GM12864 (cell line): ENCODE measurements around the gene C1orf159.

Source experiments
- DNase-seq: peaks from one replicate; pipeline ENCODE4 v3.0.0-alpha.2; 2011; ENCODE audit warnings: low read depth
- H3K4me3 ChIP-seq: 2 replicates; pipeline ENCODE4 v1.5.1; 2011; ENCODE audit warnings: mild to moderate bottlenecking, low read depth, low read length, control low read depth
- CTCF ChIP-seq: IDR thresholded peaks from 2 replicates; pipeline ENCODE4 v1.5.1; 2011; ENCODE audit warnings: low read depth, mild to moderate bottlenecking, moderate library complexity, low read length, control low read depth, inconsistent platforms; ENCODE audit errors: missing control alignments

The C1orf159 gene

GRCh38 chr1:1115786-1116700 lies at the start of gene C1orf159:
C1orf159 (minus strand) TSS chr1:1116089; CDS start chr1:1091543, 24,546 bp downstream.
- H3K4me3 ChIP-seq, result peak within 1 kb of the TSS; percentile 68
- TF ChIP-seq CTCF, result no peak
- DNase-seq, result peak; percentile 88

- no peak overlapping the region for H3K4me3 ChIP-seq
- DNase-seq, result no peak
- no peak for TF ChIP-seq CTCF
Observed at GRCh38 chr1:1165485-1165884, 49.6 kb upstream of the C1orf159 start.

GRCh38 chr1:1164701-1165451 lies 49.0 kb upstream of the C1orf159 start:
- no peak overlapping the region for H3K4me3 ChIP-seq
- DNase-seq, result no peak
- TF ChIP-seq CTCF, result no peak

- no peak overlapping the region for H3K4me3 ChIP-seq
- TF ChIP-seq CTCF, result no peak
- DNase-seq, result no peak
Observed at GRCh38 chr1:1164361-1164700, 48.4 kb upstream of the C1orf159 start.

GRCh38 chr1:1163538-1164070 lies 47.7 kb upstream of the C1orf159 start:
- H3K4me3 ChIP-seq, result no peak overlapping the region
- TF ChIP-seq CTCF, result no peak
- no peak for DNase-seq

- H3K4me3 ChIP-seq, result no peak overlapping the region
- no peak for TF ChIP-seq CTCF
- no peak for DNase-seq
Observed at GRCh38 chr1:1162597-1163537, 47.0 kb upstream of the C1orf159 start.
